Middle frontal gyrus (tissue), 1 donor: ENCODE measurements around the gene FAM117A.
"Not testable (repeated sequence)": the region's sequence is repeated elsewhere in the genome, so short reads cannot be mapped to it uniquely, and the experiment has no call there.

Source experiments
- DNase-seq: peaks from one replicate; pipeline ENCODE4 v3.0.0-alpha.2; 2015; ENCODE audit warnings: low spot score; ENCODE audit errors: extremely low spot score

FAM117A gene

DNA sequence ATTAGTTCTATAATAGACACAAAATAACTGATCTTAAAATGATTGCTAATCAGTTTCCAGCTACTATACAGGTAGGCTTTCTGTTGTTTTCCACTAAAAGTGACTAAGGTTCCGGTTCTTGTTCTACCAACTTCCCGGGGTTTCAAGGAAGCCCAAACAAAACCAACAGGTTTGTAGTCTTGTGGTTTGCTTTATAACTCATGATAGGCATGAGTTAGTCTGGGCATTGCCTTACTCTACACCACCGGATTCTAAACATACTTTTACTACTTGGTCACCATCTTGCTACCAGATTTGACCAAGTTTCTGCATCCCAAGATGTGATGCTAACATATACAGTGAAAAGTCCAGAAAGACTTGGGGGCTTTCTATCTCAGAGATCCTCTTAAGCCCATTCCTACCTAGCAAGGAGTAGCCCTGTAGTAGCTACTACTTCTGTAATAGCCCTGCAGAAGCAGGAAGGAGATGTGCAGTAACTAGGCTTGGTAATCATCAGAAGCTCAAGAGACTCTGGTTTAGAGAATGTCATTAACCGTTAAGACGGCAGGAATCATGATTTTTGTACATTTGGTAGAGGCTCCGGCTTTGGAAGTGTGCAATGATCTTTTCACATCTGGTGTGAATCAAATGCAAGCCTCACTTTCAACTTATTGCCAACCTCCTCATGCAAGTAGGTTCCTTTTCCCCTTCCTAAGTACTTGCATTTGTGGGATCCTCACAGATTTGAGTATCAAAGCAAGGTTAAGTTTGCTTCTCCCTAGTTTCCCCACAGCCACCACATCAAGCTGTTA lies 1.6 kb downstream of the FAM117A start:
- DNase-seq: no peak

DNA sequence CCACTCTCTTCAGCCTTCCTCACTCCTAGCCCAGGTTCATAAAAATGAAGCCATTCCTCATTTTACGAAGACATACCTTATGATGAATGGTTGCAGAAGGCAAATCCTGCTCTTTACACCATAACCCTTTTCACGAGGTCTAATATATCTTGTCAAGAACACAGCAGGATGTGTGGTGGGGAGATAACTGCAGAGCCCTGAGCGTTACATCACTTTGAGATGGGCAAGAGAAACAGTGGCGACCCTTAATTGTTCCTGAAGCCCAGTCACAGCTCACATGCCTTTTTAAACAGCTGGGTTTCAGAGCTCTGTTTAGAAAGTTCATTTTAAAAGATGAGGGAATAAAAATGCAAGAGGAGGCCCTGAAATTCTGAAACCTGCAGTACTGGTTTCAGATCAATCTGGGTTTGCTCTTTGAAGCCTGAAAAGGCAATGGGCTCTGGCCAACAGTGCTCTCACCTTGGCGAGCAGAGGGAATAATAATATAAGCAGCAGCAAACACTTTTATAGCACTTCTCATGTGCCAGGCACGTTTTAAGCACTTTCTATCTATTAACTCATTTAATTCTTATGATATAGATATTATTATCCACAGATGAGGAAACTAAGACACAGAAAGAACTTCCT lies 2.9 kb downstream of the FAM117A start:
- DNase-seq: no peak

DNA sequence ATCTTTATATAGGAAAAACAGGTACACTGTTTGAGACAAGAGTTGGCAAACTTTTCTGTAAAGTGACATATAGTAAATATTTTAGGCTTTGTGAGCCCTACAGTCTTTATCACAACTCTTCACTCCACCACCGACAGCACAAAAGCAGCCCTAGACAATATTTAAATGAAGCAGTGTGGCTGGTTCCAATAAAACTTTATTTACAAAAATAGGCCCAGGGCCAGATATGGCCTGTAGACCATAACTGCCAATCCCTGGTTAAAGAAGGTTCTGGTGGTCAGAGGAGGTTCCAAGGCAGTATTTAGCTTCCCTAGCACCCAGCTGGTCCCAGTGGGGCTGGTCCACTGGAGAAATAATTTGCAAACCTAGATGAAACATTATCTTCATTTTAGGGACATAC lies 3.6 kb downstream of the FAM117A start:
- DNase-seq: no peak

GRCh38 chr17:49759203-49759602 lies 4.7 kb downstream of the FAM117A start:
- no peak for DNase-seq

- DNase-seq: not testable (repeated sequence)
These were observed 5.4 kb downstream of the FAM117A start for GRCh38 chr17:49758464-49759010.

- DNase-seq: no peak
These were observed 6.7 kb downstream of the FAM117A start for GRCh38 chr17:49757151-49757777.

DNA sequence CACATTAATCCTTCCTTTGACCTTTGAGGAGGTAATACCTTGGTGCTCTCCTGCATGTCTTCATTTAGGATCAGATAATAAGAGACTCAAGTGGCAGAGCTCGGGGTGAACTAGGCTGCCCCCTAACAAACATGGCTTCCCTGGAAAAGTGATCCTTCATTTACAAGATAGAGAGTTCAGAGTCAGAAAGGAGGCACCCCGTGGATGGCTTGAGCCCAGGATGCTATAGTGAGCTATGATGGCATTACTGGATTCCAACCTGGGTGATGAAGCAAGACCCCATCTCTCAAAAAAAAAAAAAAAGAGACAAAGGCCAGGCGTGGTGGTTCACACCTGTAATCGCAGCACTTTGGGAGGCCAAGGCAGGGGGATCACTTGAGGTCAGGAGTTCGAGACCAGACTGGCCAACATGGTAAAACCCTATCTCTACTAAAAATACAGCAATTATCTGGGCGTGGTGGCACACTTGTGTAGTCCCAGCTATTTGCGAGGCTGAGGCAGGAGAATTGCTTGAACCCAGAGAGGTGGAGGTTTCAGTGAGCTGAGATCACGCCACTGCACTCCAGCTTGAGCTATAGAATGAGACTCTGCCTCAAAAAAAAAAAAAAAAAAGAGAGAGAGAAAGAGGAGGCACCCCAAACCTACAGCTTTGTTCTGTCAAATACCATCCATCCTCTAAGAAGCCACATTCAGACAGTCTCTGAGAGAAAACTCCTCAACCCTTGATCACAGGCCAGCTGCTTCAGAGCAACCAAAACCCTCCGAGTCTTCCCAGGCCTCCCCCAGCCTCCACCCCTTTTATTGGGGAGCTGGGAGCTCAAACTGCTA lies 7.4 kb downstream of the FAM117A start:
- no peak for DNase-seq

DNA sequence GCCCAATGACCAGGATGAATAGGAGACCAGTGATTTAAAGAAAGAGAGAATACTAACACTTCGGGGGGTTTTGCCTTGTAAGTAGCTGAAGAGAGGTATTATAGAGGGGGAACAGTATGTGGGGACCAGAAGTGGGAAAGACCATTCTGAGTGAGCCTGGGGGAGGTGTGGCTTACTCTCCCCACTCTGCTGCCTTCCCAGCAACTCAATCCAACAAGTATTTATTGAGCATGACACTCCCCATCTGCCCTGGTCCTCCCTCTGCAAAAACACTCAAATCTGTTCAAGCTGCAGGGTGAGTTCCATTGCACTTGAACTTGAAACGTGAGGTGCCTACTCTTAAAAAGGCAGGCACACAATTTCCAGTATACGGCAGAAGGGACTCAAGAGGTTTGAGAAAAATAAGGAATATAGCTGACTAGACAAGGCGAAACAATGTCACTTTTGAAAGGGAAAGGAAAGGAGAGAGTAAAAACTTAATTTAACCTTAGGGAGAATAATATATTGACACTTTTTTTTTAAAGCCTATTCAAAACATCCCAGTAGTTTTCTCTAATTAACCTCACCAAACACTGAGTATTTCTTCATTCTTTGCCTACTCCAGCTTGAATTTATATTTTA lies 8.2 kb downstream of the FAM117A start:
- DNase-seq: no peak

DNA sequence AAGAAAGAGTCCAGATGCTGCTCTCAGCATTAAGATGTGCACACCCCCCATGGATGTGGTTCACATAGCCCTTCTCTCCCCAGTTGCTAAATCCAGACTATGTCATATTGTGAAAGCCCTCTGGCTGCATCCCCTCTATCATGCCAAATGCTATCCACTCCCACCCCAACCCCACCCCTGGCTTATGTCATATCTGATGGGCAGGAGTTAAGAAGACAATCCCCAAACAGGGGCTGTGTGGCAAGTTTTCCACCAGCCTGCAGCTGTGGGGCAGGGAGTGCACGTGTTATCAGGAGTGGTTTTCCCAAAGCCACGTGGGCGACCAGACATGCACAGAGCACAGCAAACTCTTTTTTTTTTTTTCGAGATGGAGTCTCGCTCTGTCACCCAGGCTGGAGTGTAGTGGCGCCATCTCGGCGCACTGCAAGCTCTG lies 10.0 kb downstream of the FAM117A start:
- no peak for DNase-seq

DNA sequence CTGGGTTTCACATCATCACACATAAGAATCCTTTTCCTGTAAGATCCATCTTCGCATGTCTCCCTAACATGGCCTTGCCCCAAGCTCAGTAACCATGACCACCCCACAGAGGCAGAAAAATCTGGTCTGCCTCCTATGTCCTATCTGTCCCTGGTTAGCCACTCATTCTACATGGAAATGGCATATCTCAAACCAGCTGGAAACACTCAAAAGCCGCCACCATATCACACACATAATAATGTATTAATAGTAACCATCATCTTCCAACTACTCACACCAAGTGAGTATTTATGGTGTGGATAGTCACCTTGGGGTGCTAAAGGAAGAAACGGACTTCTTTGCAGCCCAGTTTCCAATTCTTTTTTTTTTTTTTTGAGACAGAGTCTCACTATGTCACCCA lies 11.4 kb downstream of the FAM117A start:
- DNase-seq: no peak

GRCh38 chr17:49749730-49750129 lies 14.2 kb downstream of the FAM117A start:
- DNase-seq: no peak

DNA sequence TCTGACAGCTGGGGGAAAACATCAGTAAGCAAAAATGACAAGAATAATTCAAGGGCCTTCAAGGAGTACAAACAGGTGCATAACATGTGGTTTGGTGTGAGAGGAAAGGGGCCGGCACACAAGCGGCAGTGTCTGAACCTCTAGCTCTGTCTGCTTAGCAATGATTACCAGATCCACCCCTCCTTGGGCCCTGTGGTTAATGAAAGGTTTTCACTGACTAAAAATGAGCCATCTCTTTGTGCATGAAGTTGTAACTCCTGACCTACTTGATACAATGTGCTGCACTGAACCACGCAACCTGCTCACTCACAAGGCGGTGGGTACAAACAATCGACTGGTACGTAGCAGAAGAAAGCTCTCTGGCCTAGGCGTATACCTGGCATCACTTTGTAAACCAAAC lies 15.1 kb downstream of the FAM117A start:
- no peak for DNase-seq

GRCh38 chr17:49748223-49748622 lies 15.7 kb downstream of the FAM117A start:
- DNase-seq: no peak

GRCh38 chr17:49747632-49748031 lies 16.3 kb downstream of the FAM117A start:
- no peak for DNase-seq

GRCh38 chr17:49746791-49747490 lies 17.0 kb downstream of the FAM117A start:
- DNase-seq: no peak

- no peak for DNase-seq
These were observed 18.5 kb downstream of the FAM117A start for GRCh38 chr17:49745175-49746139.

- DNase-seq: no peak
These were observed 21.7 kb downstream of the FAM117A start for GRCh38 chr17:49742166-49742638.

GRCh38 chr17:49741692-49742076 lies 22.2 kb downstream of the FAM117A start:
- DNase-seq: no peak
